Right lobe of liver (tissue), 4 donors: ENCODE measurements around the gene NECAP2.

Experiments used
- POLR2A ChIP-seq: fragments of 450-650 bp; IDR thresholded peaks from one replicate; pipeline ENCODE4 v1.6.1; 2017; ENCODE audit warnings: antibody characterized with exemption, mild to moderate bottlenecking
- TF ChIP-seq, protein P1 (sequence below), 4 donors: fragments of 200-600 bp in 3 of 4; fragments of 450-650 bp in 1 of 4; IDR thresholded peaks; one replicate each; pipeline versions ENCODE4 v1.5.1 to v1.8.0; 2016 to 2022; ENCODE audit warnings: antibody characterized with exemption in 4 of 4, mild to moderate bottlenecking in 2 of 4
- donor health status: DM: no; HTN: no; CAD: no.
- donor health status: DM: no; HTN: no; CAD: no.
- donor health status: DM: no; HTN: yes; CAD: no.

DNA sequence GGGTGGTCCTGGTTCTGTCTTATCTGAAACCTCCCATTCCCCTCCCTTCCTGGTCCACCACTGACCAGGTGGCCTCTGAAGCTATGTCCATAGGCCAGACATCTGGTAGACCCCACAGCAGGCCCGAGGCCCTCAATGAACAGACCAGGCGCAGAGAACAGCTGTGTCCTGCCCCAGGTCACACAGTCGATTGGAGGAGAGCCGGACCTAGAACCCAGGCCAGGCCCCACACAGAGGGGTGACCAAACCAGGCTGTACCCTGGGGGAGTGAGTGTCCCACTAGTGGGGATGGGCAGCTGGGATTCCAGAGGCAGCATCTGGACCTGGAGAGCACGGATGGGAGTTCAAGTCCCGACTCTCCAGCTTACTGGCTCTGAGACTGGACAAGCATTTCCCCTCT lies 44.4 kb downstream of the NECAP2 start:
- TF ChIP-seq, protein P1, sequence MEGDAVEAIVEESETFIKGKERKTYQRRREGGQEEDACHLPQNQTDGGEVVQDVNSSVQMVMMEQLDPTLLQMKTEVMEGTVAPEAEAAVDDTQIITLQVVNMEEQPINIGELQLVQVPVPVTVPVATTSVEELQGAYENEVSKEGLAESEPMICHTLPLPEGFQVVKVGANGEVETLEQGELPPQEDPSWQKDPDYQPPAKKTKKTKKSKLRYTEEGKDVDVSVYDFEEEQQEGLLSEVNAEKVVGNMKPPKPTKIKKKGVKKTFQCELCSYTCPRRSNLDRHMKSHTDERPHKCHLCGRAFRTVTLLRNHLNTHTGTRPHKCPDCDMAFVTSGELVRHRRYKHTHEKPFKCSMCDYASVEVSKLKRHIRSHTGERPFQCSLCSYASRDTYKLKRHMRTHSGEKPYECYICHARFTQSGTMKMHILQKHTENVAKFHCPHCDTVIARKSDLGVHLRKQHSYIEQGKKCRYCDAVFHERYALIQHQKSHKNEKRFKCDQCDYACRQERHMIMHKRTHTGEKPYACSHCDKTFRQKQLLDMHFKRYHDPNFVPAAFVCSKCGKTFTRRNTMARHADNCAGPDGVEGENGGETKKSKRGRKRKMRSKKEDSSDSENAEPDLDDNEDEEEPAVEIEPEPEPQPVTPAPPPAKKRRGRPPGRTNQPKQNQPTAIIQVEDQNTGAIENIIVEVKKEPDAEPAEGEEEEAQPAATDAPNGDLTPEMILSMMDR (IDR thresholded peaks at IDR 0.05), result no peak
- no peak for TF ChIP-seq POLR2A
